ENCODE measurements around the gene PSMB5. TPM values are rescaled to one million over a fixed set of nuclear protein-coding genes. Genes with fewer than 3 reads are reported as not detected.

Gene PSMB5
- total and polyA plus RNA-seq, 3 donors from 2014 or later, result 97.2 to 145 (median 123) TPM

- no peaks in the 10 kb centered on the region for H3K27me3 ChIP-seq
- DNase-seq, result peak; percentile 96
- no peaks in the 10 kb centered on the region for H3K36me3 ChIP-seq (ENCODE audit: low read depth, missing control alignments)
- WGBS, 2 donors, result 35 to 38% methylated on average over 5 of the region's 5 CpGs
- H3K9me3 ChIP-seq, result no peaks in the 10 kb centered on the region
- TF ChIP-seq, protein P1, sequence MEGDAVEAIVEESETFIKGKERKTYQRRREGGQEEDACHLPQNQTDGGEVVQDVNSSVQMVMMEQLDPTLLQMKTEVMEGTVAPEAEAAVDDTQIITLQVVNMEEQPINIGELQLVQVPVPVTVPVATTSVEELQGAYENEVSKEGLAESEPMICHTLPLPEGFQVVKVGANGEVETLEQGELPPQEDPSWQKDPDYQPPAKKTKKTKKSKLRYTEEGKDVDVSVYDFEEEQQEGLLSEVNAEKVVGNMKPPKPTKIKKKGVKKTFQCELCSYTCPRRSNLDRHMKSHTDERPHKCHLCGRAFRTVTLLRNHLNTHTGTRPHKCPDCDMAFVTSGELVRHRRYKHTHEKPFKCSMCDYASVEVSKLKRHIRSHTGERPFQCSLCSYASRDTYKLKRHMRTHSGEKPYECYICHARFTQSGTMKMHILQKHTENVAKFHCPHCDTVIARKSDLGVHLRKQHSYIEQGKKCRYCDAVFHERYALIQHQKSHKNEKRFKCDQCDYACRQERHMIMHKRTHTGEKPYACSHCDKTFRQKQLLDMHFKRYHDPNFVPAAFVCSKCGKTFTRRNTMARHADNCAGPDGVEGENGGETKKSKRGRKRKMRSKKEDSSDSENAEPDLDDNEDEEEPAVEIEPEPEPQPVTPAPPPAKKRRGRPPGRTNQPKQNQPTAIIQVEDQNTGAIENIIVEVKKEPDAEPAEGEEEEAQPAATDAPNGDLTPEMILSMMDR (IDR thresholded peaks at IDR 0.05), result peak; percentile 93 to 95 (median 94)
- TF ChIP-seq POLR2A (IDR thresholded peaks at IDR 0.05), result no peak
- no peaks in the 10 kb centered on the region for H3K4me1 ChIP-seq
- H3K27ac ChIP-seq, result no peak overlapping the region
- intact Hi-C loops (cut with DNase I; ENCODE audit: low total_unique reads), result loop anchor here (5.0 kb wide), 1 partner anchor 71 kb away; the partner anchor contains the start of gene CDH24
- H3K4me3 ChIP-seq, result no peak overlapping the region
These were observed 48.1 kb downstream of the PSMB5 start for GRCh38 chr14:22986508-22987054.

DNA sequence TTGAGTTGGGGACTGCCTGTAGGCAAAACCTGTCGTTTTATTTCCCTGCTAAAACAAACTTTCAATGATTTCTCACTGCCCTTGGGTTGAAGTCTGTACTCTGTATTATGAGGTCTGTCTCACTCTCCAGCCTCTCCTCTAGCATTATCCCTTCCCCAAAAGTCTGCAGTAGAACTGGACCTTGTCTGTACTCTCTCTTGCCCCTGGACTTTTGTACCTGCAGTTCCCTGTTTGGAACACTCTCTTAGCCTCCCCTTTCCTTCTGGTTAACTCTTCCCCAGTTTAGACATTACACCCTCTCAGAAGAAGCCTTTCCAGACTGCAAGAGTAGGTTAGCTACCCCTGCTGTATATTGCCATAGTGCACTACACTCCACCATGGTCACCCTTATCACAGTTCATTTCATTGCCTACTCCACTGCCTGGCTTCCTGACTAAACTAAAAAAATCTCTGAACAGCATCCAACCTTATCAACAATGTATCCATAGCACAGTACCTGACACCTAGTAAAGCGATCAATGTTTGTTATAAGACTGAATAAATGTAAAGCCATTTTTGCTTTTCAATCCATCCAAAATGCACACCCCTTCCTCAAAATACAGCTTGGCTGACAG is 48.7 kb downstream of the PSMB5 start:
- Histone ChIP-seq H3K4me3 (no peak overlapping the region), H3K36me3 (ENCODE audit: low read depth, missing control alignments) (no peaks in the 10 kb centered on the region), H3K4me1 (peaks cover under 1% of the 10 kb centered on the region), H3K9me3 (no peaks in the 10 kb centered on the region), H3K27ac (no peak overlapping the region), H3K27me3 (no peaks in the 10 kb centered on the region)
- no peak for DNase-seq
- WGBS, 2 donors, result 54 to 72% methylated on average over 2 of the region's 2 CpGs
- intact Hi-C loops (cut with DNase I; ENCODE audit: low total_unique reads), result loop anchor here (5.0 kb wide), 1 partner anchor 71 kb away; the partner anchor contains the start of gene CDH24
- TF ChIP-seq POLR2A (IDR thresholded peaks at IDR 0.05), result no peak
- TF ChIP-seq, protein P1 (IDR thresholded peaks at IDR 0.05), result no peak

GRCh38 chr14:22984959-22985658 is 49.6 kb downstream of the PSMB5 start:
- no peak for TF ChIP-seq POLR2A (IDR thresholded peaks at IDR 0.05)
- TF ChIP-seq, protein P1 (IDR thresholded peaks at IDR 0.05), result no peak
- Histone ChIP-seq H3K4me3 (no peak overlapping the region), H3K27me3 (no peaks in the 10 kb centered on the region), H3K27ac (no peak overlapping the region), H3K4me1 (peaks cover 3% of the 10 kb centered on the region), H3K9me3 (no peaks in the 10 kb centered on the region), H3K36me3 (ENCODE audit: low read depth, missing control alignments) (no peaks in the 10 kb centered on the region)
- 87 to 91% methylated on average over 6 of the region's 6 CpGs for WGBS, 2 donors
- intact Hi-C loops (cut with DNase I; ENCODE audit: low total_unique reads), result loop anchor here (5.0 kb wide), 1 partner anchor 72 kb away; the partner anchor contains the start of gene CDH24
- DNase-seq, result no peak

GRCh38 chr14:22982477-22983245 is 52.0 kb downstream of the PSMB5 start, which contains the start of gene AJUBA:
Gene AJUBA (minus strand): TSS chr14:22982551. CDS start chr14:22982266, 285 bp downstream.
- Histone ChIP-seq H3K36me3 (ENCODE audit: low read depth, missing control alignments) (no peaks in the 10 kb centered on the region), H3K27me3 (no peaks in the 10 kb centered on the region), H3K4me1 (peaks cover 12% of the 10 kb centered on the region), H3K27ac (peak within 1 kb of the TSS; percentile 36 to 75), H3K9me3 (no peaks in the 10 kb centered on the region), H3K4me3 (peak within 1 kb of the TSS; percentile 63 to 75)
- DNase-seq, result peak; percentile 93
- WGBS, 2 donors, result 0 to 1% methylated on average over 31 to 35 of the region's 48 CpGs
- intact Hi-C loops (cut with DNase I; ENCODE audit: low total_unique reads), result no loop called here
- no peak for TF ChIP-seq POLR2A (IDR thresholded peaks at IDR 0.05)
- TF ChIP-seq, protein P1 (IDR thresholded peaks at IDR 0.05), result peak in 1 of 3 experiments; percentile 21
